DND-41 (cell line): Measurements from ENCODE around the gene SHPK.

Experiments
- ATAC-seq: fragments of 200-7000 bp; cut with Tn5 transposase; 3 replicates; pipeline ENCODE4 v1.9.1; 2021; ENCODE audit warnings: low read depth; ENCODE audit not compliant: insufficient read depth
- DNase-seq: peaks from one replicate; pipeline ENCODE4 v3.0.0-alpha.2; 2020
- H2AFZ ChIP-seq: 2 replicates; pipeline ENCODE4 v1.6.0; 2012; ENCODE audit warnings: low read depth, low read length
- H3K27ac ChIP-seq: 2 replicates; pipeline ENCODE4 v1.5.1; 2012; ENCODE audit warnings: low read length, inconsistent platforms
- H3K27me3 ChIP-seq: fragments of 200-600 bp; sonication (generic); 2 replicates; pipeline ENCODE4 v1.6.0; 2012; ENCODE audit warnings: low read length, mild to moderate bottlenecking, inconsistent platforms; ENCODE audit not compliant: insufficient read depth, poor library complexity
- H3K36me3 ChIP-seq: 2 replicates; pipeline ENCODE4 v1.5.1; 2012; ENCODE audit warnings: low read length, inconsistent platforms; ENCODE audit not compliant: insufficient read depth
- H3K4me1 ChIP-seq: 2 replicates; pipeline ENCODE4 v1.5.1; 2012; ENCODE audit warnings: mild to moderate bottlenecking, low read length; ENCODE audit not compliant: insufficient read depth
- H3K4me2 ChIP-seq: 2 replicates; pipeline ENCODE4 v1.6.0; 2012; ENCODE audit warnings: mild to moderate bottlenecking, moderate library complexity, low read length, inconsistent platforms; ENCODE audit not compliant: insufficient read depth
- H3K4me3 ChIP-seq, 2 experiments: fragments of 200-600 bp in 1 of 2; shearing (Covaris generic) in 1 of 2; 2 replicates each; pipeline ENCODE4 v1.5.1; 2012 to 2016; ENCODE audit warnings: inconsistent platforms in 2 of 2, low read length in 2 of 2, mild to moderate bottlenecking in 2 of 2, low read depth in 1 of 2, moderate library complexity in 1 of 2
- H3K79me2 ChIP-seq: 2 replicates; pipeline ENCODE4 v1.6.0; 2012; ENCODE audit warnings: low read length, inconsistent platforms; ENCODE audit not compliant: insufficient read depth
- H3K9ac ChIP-seq: 2 replicates; pipeline ENCODE4 v1.6.0; 2012; ENCODE audit warnings: low read depth, mild to moderate bottlenecking, inconsistent platforms, low read length, moderate library complexity
- H3K9me3 ChIP-seq: 2 replicates; pipeline ENCODE4 v1.5.1; 2012; ENCODE audit warnings: low read length, moderate library complexity, mild to moderate bottlenecking, inconsistent platforms; ENCODE audit not compliant: insufficient read depth, severe bottlenecking
- H4K20me1 ChIP-seq: 2 replicates; pipeline ENCODE4 v1.6.0; 2012; ENCODE audit warnings: low read length; ENCODE audit not compliant: insufficient read depth
- EZH2 ChIP-seq: IDR thresholded peaks from 3 replicates; pipeline ENCODE4 v1.6.1; 2012; ENCODE audit warnings: borderline replicate concordance, low read depth, mild to moderate bottlenecking, moderate library complexity, low read length, inconsistent platforms; ENCODE audit not compliant: severe bottlenecking
- TF ChIP-seq, protein P1 (sequence below): IDR thresholded peaks from 2 replicates; pipeline ENCODE4 v1.5.1; 2012; ENCODE audit warnings: borderline replicate concordance, low read length, moderate library complexity, mild to moderate bottlenecking; ENCODE audit not compliant: poor library complexity, severe bottlenecking; ENCODE audit errors: extremely low read depth

SHPK gene

GRCh38 chr17:3594976-3595375 lies 41.1 kb downstream of the SHPK start:
- no peaks in the 10 kb centered on the region for H3K4me1 ChIP-seq
- H3K9ac ChIP-seq, result no peak overlapping the region
- no peaks in the 10 kb centered on the region for H3K79me2 ChIP-seq
- DNase-seq (no peak), ATAC-seq (no peak)
- no peak overlapping the region for H3K27ac ChIP-seq
- no peaks in the 10 kb centered on the region for H3K9me3 ChIP-seq
- H3K4me3 ChIP-seq, result no peak overlapping the region
- no peaks in the 10 kb centered on the region for H4K20me1 ChIP-seq
- H3K4me2 ChIP-seq, result no peak overlapping the region
- no peak overlapping the region for H2AFZ ChIP-seq
- no peaks in the 10 kb centered on the region for H3K27me3 ChIP-seq
- TF ChIP-seq, protein P1, sequence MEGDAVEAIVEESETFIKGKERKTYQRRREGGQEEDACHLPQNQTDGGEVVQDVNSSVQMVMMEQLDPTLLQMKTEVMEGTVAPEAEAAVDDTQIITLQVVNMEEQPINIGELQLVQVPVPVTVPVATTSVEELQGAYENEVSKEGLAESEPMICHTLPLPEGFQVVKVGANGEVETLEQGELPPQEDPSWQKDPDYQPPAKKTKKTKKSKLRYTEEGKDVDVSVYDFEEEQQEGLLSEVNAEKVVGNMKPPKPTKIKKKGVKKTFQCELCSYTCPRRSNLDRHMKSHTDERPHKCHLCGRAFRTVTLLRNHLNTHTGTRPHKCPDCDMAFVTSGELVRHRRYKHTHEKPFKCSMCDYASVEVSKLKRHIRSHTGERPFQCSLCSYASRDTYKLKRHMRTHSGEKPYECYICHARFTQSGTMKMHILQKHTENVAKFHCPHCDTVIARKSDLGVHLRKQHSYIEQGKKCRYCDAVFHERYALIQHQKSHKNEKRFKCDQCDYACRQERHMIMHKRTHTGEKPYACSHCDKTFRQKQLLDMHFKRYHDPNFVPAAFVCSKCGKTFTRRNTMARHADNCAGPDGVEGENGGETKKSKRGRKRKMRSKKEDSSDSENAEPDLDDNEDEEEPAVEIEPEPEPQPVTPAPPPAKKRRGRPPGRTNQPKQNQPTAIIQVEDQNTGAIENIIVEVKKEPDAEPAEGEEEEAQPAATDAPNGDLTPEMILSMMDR, result no peak
- TF ChIP-seq EZH2, result no peak
- no peaks in the 10 kb centered on the region for H3K36me3 ChIP-seq

GRCh38 chr17:3594051-3594800 lies 41.8 kb downstream of the SHPK start:
- no peak for DNase-seq
- no peak overlapping the region for H2AFZ ChIP-seq
- H3K36me3 ChIP-seq, result no peaks in the 10 kb centered on the region
- H3K4me1 ChIP-seq, result no peaks in the 10 kb centered on the region
- ATAC-seq, result no peak
- H4K20me1 ChIP-seq, result no peaks in the 10 kb centered on the region
- H3K9ac ChIP-seq, result no peak overlapping the region
- H3K4me2 ChIP-seq, result no peak overlapping the region
- no peaks in the 10 kb centered on the region for H3K9me3 ChIP-seq
- no peak overlapping the region for H3K4me3 ChIP-seq
- H3K79me2 ChIP-seq, result no peaks in the 10 kb centered on the region
- H3K27ac ChIP-seq, result no peak overlapping the region
- H3K27me3 ChIP-seq, result no peaks in the 10 kb centered on the region
- TF ChIP-seq EZH2, result no peak

DNA sequence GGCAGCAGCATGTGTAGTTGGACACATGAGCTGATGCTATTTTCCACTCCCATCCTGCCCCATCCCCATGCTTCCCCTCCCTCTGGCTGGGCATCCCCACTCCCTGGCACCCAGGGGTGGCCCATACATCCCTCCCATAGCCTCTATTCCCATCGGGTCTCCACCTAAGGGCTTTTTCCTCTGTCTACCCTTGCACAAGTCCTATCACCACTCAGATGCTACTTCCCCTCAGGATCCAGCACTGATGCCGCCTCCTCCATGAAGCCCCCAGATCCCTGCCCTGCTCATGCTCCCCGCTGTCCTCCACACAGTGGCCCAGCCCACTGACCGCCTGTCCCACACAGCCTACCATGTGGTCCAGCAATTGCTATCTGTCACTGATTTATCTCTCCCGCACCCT lies 42.7 kb downstream of the SHPK start:
- Histone ChIP-seq H2AFZ (no peak overlapping the region), H3K4me2 (no peak overlapping the region), H3K27ac (no peak overlapping the region), H3K9me3 (no peaks in the 10 kb centered on the region), H3K79me2 (no peaks in the 10 kb centered on the region), H3K4me3 (no peak overlapping the region), H4K20me1 (no peaks in the 10 kb centered on the region), H3K36me3 (no peaks in the 10 kb centered on the region), H3K4me1 (no peaks in the 10 kb centered on the region), H3K27me3 (no peaks in the 10 kb centered on the region), H3K9ac (no peak overlapping the region)
- no peak for DNase-seq
- TF ChIP-seq, protein P1, result no peak
- TF ChIP-seq EZH2, result no peak
- no peak for ATAC-seq

- H3K36me3 ChIP-seq, result 0 out of 2 replicates have a peak, but pooled peaks cover 5% of the 10 kb centered on the region
- no peaks in the 10 kb centered on the region for H4K20me1 ChIP-seq
- H3K27me3 ChIP-seq, result no peaks in the 10 kb centered on the region
- H3K4me1 ChIP-seq, result no peaks in the 10 kb centered on the region
- no peak overlapping the region for H3K9ac ChIP-seq
- no peak for ATAC-seq
- no peaks in the 10 kb centered on the region for H3K79me2 ChIP-seq
- H3K9me3 ChIP-seq, result no peaks in the 10 kb centered on the region
- H3K27ac ChIP-seq, result no peak overlapping the region
- no peak for DNase-seq
- no peak overlapping the region for H3K4me3 ChIP-seq
- TF ChIP-seq, protein P1, result no peak
- TF ChIP-seq EZH2, result no peak
- no peak overlapping the region for H2AFZ ChIP-seq
- no peak overlapping the region for H3K4me2 ChIP-seq
Observed at GRCh38 chr17:3592216-3592860, 43.7 kb downstream of the SHPK start.
